GM19397 (cell line): ENCODE results near the gene CACYBP.

Experiments used
- ATAC-seq: cut with Tn5 transposase; IDR thresholded peaks from one replicate; pipeline ENCODE4 v1.9.1; 2021; ENCODE audit warnings: mild to moderate bottlenecking, moderate library complexity; ENCODE audit not compliant: unreplicated experiment

The CACYBP gene

DNA sequence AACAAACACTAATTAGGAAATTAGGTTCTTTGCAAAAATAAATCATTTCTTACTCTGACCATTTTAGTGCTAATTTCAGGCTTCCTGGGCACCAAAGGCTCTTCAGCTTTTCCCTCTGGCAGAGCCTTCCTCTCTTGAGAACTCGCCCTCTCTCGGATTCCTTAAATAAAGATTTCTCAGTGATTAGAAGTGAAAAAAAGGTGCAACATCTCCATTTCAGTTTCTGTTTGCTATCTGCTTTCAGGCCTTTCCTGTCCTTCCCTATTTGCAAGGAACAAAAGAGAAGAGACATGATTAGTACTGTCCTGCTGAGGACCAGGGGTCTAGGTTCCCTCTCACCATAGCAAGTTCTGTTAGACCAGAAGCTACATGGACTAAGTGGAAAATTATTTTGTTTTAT, 27.8 kb upstream of the CACYBP start:
- no peak for ATAC-seq

DNA sequence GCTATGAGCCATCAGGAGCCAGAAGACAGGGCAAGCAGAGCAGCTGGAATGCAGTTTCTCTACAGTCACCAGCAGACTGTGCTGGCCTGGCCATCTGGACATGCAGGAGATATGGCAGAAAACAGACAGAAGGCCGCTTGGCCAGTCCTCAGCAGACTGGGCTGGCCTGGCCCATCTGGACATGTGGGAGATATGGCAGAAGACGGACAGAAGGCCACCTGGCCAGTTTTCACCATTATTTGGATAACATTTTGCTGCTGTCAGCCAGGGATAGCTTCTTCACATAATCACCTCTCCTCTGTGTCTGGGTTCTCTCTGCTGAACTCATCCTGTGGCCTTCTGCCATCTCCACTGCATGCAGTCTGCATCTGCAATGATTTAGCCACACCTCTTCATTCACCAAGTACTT, 25.0 kb upstream of the CACYBP start:
- ATAC-seq, result no peak

DNA sequence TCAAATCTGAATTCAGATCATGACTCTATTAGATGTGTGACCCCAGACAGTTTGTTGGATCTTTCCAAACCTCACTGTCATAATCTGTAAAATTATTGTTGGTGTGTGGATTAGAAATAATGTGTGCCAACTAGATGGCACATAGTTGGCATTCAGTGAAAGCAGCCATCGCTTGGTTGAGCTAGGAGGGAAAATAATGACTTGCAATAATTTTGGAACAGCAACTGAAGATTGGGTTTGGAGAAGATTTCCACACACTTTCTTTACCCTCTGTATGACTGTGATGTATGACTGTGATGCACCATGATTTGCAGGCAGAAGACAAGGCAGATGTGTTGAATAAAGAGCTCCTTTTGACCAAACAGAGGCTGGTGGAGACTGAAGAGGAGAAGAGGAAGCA, 24.0 kb upstream of the CACYBP start:
- ATAC-seq, result no peak

DNA sequence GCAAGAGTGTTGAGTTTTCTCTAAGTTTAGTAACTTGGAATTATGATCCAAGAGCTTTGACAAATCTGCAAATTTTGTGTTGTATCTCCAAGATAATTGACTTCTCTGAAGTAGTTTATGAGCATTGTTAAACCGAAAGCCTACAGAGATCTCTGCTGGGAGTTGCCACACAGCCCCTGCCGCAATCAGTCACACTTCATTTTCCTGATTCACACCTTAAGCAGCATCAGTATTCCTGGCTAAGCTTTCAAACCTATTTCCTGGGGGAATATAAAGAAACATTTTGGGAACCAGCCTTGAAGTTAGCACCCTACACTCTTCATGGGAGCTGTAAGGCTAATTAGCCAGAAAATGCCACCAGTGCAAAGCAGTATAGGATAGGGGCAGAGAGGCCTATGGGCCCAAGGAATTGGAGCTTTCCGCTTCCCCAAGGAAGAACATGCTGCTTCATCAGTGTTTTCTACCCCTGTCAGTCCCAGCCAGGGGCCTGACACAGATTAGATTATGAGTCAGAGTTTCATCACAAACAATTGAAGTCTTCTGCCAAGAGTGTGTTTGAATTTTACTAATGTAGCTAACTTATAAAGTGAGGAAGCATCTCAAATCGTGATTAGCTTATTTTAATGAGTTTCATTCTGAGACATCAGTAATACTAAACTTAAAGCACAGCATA, 23.2 kb upstream of the CACYBP start:
- no peak for ATAC-seq

DNA sequence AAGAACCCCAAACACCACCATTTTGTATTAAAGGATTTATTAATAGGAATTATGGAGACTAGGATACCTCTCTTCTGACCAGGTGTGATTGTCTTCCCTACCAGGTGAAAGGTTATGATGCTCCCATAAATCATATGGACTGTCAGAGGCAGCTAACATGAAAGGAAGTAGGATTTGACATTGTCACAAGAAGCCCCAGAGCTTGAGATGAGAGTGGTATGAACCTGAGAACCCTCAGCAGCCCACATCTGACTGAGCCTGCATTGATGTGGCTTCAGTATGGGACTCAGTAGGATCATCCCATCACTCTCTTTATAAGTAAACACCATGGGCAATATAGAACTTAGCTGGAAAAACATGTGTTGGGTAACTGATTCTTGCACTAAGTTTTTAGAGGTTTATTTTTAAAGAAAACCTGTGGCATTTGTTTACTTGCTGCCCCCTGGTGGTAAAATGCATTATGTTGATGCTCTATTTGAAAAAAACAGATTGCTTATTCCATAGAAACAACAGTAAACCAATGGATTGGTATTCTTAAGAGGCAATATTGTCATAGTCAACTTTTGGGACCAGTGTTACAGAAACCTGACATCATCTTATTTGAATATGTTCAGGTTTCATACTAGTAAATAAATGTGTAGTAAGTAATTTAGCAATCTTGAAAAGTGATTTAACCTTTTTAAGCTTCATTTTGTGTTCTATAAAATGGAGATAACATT, 16.6 kb upstream of the CACYBP start:
- ATAC-seq, result no peak

DNA sequence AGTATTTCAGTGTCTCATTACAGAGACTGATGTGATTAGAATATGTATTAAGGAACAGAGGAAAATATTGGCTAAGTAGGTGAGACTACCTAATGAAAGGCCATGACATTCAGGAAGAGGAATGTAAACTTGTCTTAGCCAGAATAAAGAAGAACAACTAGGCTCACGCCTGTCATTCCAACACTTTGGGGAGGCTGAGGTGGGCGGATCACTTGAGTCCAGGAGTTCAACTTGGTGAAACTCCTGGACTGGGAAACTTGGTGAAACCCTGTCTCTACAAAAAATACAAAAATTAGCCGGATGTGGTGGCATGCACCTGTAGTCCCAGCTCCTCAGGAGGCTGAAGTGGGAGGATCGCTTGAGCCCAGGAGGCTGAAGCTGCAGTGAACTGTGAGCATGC, 14.8 kb upstream of the CACYBP start:
- ATAC-seq, result no peak

DNA sequence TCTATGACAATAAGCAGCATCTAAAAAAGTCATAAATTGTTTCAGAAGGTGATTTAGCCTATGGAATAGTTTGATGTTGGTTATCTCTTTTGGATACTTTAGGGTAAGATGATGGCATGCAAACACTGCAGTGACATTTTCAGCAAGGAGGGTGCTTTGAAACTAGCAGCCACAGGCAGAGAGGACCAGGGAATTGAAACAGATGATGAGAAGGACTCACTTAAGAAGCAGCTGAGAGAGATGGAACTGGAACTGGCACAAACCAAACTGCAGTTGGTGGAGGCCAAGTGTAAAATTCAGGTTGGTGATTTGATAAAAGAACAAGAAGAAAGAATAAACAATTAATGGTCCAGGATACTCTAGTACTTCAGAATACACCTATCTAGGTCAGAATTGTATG, 11.2 kb upstream of the CACYBP start:
- no peak for ATAC-seq

DNA sequence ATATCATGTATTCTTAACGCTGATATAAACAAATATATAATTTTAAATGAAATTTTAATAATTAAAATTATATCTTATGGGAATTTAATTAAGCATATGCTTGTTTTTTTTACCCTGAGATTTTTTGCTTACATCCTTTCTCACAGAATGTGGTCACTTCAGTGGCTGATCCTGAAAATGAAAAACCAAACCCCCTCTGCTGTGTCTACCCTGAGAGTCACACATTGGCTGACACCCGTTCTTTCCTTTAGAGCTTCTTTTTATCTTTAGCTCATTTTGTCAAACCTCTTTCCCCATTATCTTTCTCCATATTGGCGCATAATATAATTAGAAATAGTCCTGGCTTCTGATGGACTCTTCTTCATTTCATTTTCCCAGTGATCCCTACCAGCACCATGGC, 10.8 kb upstream of the CACYBP start:
- no peak for ATAC-seq

DNA sequence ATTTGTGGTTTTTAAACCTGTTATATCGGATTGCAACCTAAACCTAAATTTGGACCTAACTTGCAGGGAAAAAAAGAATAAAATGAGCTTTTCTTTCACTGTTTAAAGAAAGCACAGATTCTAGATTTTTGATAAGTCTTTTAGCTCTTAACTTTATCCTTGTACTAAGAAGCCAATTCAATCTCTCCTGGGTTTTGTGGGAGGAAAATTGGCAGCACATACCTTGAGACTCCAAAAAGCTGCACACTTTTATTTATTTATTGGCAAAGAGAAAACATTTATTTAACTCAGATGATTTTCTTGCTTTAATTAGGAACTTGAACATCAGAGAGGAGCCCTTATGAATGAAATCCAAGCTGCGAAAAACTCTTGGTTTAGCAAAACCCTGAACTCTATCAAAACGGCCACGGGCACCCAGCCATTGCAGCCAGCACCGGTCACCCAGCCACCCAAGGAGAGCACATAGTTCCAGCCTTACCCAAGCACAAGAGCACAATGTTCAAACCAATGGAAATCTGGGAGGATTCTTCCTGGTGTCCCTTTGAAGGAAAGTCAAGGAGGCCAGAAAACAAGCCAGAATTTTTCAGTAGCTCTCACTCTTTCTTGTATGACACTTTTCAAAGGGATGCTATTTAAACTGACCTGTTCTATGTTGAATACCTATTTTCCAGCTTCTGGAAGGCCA, 10.1 kb upstream of the CACYBP start:
- no peak for ATAC-seq

DNA sequence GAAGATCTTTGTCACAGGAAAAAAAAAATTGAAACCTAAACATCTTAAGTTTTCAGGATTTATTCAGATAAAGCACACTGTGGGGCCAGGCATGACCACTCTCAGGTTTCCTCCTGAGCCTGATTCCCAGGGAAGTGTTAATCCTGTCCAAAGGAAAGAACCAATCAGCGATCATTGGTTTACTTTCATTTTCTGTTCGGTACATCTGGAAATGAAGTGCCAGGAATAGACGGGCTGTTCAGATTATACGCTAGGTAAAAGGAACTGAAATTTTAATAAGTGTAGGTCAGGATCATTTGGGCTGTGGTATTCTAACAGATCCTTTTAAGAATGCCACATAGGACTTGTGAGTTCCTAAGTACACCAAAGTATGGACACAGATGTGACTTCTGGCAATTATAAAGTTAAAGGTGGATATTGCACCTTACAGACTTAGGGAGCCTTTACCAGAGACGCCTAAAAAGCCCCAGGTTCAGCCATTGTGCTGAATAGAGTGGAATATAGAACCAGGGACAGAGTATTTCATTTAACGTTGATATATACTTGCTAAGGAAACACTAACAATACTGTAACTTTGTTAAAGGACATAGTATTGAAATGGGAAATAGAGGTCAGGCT, 9.3 kb upstream of the CACYBP start:
- no peak for ATAC-seq

DNA sequence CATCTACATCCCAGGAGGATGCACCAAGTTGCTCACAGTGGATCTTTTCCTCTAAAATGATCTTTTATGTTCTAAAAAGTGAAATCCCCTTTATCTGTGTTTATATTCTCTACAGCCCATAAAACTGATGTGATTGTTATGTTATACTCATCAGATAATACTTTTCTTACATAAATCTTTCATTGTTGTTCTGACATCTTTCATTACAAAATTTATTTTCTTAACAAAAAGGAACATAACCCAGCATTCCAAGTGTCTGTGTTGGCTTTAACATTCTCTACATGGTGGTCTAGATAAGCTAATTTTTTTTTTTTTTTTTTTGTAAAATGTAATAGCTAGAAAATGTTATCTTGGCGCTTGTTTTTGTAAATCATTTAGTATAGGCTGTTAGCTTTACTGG, 8.3 kb upstream of the CACYBP start:
- ATAC-seq, result no peak

DNA sequence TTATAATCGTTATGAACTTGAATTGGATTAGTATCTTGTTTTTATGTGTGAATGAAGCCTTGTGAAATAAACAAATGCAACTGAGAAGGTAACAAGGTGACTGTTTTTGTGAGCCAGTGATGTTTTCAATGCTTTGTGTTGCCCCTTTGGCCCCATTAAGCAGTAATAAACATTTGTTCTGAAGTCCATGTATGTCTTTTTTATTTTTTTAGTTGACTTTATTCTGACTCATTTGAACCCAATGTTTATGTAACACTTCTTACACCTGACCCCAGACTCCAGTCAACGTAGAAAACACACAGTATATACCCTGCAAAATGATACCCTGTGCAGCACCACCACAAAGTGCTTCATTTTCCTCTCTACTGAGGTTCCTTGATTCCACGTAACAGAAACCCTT, 4.6 kb upstream of the CACYBP start:
- no peak for ATAC-seq

DNA sequence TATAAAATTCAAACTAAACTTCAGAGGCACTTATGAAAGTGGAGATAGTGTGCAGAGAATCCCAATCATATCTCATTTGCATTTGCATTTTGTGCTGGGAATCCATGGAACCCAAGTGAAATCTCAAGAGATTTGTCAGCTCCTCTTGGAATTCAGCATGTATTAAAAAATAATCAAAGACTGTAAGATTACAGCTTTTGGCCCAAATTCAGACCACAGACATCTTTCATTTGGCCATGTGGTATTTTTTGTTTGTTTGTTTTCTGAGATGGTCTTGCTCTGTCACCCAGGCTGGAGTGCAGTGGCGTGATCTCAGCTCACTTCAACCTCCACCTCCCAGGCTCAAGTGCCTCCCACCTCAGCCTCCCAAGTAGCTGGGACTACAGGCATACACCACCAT, 3.8 kb upstream of the CACYBP start:
- no peak for ATAC-seq

DNA sequence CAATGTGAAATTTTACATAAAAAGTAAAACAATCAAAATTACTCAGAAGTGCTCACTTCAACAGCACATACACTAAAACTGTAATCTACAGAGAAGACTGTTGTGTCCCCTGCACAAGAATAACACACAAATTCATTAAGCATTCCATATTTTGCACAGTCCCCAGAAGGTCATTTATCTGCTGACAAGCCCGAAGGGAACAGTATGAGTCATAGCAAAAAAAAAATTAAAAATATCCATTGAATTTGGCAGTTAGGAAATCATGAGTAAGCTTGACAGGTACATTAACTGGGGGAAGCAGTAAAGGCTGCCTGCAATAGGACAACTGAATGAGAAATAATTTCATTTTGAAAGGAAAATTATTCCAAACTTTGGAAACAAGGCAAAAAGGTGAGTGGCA, 3.3 kb upstream of the CACYBP start:
- no peak for ATAC-seq

DNA sequence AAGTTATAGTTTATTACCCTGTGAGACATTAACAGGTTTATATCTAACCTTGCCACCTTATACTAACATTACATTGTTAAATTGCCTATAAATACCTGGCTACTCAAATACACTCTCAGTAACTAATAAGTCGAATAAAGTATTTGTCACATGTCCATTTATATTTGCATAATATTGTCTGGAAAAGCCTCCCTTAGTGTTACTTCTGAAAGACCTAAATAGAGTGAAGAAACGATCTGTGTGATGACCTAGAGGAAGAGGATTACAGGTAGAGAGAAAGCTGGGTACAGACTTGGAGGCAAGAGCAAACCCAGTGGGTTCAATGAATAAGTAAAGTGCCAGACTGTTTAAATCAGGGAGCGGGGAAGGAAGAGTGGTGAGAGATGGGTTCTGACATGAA, 2.7 kb upstream of the CACYBP start:
- no peak for ATAC-seq

DNA sequence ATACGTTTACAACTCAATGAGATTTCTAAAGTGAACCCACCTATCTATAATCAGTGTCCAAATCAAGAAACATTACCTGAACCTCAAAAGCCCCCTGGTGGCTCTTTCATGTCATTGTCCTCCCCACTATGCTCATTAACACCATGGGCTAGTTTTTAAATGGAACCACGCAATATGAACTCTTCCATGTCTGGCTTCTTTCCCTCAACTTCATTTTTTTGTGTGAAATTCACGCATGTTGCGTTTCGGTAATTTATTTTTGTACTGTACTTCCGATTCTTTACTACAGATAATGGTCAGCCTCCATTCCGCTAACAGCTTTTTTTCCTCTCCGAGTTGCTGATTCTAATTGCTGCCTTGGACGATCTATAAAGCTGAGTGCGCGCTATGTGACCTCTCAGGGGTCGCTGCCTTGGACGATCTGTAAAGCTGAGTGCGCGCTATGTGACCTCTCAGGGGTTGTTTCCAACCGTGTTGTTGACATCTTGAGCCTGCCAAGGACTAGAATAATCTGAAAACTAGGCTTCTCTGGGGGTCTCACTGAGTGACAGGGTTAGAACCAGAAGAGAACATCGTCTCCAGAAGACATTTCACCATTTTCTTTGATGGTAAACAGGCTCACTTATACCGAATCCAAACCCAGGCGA, 1.1 kb upstream of the CACYBP start:
- ATAC-seq, result peak; percentile 0

DNA sequence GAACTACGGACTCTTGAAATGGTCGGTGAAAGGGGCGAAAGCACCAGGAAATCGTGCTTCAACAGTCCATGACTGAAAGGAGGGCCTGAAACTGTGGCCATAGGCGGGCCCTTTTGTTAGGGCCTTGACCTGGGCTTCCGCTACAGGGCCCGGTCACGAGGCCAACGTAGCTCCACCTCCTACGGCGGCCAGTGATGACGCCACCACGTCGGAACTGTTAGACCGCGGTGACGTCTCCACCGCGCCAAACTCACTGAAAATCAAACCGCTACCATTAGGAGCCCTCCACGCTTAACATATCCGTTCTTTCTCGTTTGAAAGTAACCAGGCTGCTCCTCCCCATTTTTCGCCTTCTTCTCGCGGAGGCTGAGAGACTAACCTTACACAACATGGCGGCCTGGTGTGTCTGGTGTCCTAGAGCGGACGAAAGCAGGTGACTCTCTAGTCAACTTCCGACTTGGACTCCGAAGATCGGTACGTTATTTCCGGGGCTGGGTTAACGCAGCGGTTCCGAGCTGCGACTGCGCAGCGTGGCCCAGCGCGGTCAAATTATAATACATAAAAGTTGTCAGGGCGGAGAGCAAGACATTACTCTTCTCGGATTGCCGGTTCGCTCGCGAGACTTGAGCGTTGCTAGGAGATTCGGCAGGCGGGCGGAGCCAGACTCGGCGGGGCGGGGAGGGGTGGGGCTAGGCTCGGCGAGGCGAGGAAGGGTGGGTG, 371 bp upstream of the CACYBP start:
- ATAC-seq, result peak; percentile 80

DNA sequence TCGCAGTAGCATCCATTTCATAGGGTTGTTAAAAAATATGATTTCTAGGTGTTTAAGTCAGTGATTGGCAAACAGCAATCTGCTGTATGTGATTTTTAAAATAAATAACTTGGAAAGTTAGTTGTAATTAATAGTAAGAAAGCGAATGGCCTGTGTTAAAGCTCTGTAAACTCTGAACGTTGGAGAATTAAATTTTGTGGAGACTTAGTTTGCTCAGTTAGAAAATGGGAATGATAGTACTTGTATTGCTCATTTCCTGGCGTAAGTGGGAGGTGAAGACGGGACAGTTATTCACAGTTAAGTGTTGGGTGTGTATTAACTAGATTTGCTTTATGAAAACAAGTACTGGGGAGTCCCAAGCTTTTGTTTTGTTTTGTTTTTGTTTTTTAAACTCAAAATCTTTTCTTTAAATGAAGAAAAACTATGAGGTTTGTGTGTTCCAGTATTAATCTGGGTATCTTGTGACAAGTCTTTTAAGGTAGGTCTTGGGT, 995 bp downstream of the CACYBP start:
- ATAC-seq, result no peak

DNA sequence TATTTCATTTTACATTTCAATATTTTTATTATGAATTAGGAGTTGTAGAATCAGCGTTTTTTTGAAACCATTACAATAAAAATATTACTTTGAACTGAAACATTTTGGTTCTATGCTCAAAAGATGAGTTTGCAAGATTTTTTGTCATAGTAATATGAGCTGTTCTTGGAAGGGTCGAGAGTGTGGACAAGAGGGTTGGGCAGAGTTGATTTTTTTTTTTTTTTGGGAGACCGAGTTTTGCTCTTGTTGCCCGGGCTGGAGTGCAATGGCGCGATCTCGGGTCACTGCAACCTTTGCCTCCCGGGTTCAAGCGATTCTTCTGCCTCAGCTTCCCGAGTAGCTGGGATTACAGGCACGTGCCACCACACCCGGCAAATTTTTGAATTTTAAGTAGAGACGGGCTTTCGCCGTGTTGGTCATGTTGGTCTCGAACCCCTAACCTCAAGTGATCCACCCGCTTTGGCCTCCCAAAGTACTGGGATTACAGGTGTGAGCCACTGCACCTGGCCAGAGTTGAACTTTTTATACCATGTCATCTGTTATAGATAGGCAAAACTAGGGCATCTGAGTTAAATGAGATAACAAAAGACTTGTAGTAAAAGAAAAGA, 3.3 kb downstream of the CACYBP start:
- no peak for ATAC-seq

DNA sequence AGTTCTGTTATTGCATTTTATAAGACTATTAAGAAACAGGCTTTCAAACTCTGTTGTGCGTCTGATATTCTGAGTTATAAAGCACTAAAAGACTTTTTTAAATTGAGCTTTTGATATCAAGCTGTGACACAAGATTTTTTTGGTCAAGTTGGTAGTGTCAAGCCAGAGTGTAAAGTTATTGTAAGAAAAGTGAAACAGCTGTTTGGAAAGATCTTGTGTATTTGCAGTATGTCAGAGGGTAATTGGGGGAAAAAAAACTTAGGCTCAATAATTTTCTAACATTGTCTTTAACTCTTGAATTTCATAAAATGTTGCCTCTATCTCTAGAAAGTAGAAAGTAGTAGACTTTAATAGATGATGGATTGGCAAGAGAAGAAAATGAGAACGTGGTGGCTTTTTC, 3.8 kb downstream of the CACYBP start:
- ATAC-seq, result no peak
